PFSK-1 (cell line): ENCODE results near the gene CC2D2A.

Source experiments
- FOXP2 ChIP-seq: optimal IDR thresholded peaks from 2 replicates; pipeline ENCODE3; 2011; ENCODE audit warnings: borderline replicate concordance, control low read depth, inconsistent platforms; ENCODE audit not compliant: insufficient read depth; ENCODE audit errors: extremely low read length, extremely low read depth
- POLR2AphosphoS5 ChIP-seq: IDR thresholded peaks from 2 replicates; pipeline ENCODE4 v1.6.1; 2012; ENCODE audit warnings: low read depth, mild to moderate bottlenecking, control low read depth, low read length, moderate library complexity
- SIN3A ChIP-seq: IDR thresholded peaks from 2 replicates; pipeline ENCODE4 v1.6.1; 2012; ENCODE audit warnings: mild to moderate bottlenecking, low read length, moderate library complexity, borderline replicate concordance; ENCODE audit not compliant: insufficient read depth
- TAF1 ChIP-seq: IDR thresholded peaks from 2 replicates; pipeline ENCODE4 v1.6.1; 2012; ENCODE audit warnings: low read length, control low read depth, borderline replicate concordance; ENCODE audit not compliant: insufficient read depth
- TF ChIP-seq, protein P1 (sequence below), 2 experiments: IDR thresholded peaks; 2 replicates each; pipeline versions ENCODE4 v1.6.1 to v1.8.0; 2011 to 2012; ENCODE audit warnings: low read depth in 2 of 2, low read length in 2 of 2, control low read depth in 1 of 2, inconsistent platforms in 1 of 2, mild to moderate bottlenecking in 1 of 2, moderate library complexity in 1 of 2; ENCODE audit not compliant: insufficient read depth in 1 of 2

DNA sequence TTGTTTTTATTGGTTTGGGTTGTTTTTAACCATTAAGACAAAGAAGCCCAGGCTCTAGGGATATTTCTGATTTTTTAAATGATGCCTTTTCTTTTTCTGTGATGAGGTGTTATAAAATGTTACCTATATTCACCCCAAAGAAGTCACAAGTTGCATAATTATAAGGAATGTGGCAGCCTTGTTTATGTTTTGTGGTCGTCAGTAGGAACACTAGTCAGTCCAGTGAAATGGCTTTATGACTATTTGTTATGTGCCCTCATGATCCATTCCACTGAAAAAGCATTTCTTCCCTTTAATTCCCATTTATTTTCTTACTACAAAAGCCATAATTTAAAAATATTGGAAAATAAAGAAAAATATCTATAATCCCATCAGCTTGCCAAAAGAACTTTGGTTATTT, 34.4 kb downstream of the CC2D2A start:
- no peak for TF ChIP-seq POLR2AphosphoS5
- TF ChIP-seq TAF1 = no peak
- TF ChIP-seq, protein P1, sequence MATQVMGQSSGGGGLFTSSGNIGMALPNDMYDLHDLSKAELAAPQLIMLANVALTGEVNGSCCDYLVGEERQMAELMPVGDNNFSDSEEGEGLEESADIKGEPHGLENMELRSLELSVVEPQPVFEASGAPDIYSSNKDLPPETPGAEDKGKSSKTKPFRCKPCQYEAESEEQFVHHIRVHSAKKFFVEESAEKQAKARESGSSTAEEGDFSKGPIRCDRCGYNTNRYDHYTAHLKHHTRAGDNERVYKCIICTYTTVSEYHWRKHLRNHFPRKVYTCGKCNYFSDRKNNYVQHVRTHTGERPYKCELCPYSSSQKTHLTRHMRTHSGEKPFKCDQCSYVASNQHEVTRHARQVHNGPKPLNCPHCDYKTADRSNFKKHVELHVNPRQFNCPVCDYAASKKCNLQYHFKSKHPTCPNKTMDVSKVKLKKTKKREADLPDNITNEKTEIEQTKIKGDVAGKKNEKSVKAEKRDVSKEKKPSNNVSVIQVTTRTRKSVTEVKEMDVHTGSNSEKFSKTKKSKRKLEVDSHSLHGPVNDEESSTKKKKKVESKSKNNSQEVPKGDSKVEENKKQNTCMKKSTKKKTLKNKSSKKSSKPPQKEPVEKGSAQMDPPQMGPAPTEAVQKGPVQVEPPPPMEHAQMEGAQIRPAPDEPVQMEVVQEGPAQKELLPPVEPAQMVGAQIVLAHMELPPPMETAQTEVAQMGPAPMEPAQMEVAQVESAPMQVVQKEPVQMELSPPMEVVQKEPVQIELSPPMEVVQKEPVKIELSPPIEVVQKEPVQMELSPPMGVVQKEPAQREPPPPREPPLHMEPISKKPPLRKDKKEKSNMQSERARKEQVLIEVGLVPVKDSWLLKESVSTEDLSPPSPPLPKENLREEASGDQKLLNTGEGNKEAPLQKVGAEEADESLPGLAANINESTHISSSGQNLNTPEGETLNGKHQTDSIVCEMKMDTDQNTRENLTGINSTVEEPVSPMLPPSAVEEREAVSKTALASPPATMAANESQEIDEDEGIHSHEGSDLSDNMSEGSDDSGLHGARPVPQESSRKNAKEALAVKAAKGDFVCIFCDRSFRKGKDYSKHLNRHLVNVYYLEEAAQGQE (IDR thresholded peaks at IDR 0.05; ENCODE audit: insufficient read depth in 1 of 2, low read depth in 2 of 2, low read length in 2 of 2) = no peak
- no peak for TF ChIP-seq SIN3A
- no peak for TF ChIP-seq FOXP2
